Nucleus accumbens (tissue), 56 donors: ENCODE measurements around the gene SCAMP4.
A peak's percentile ranks its signal among the peaks of the same experiment; 100 is the strongest.
"Not testable (repeated sequence)": the region's sequence is repeated elsewhere in the genome, so short reads cannot be mapped to it uniquely, and the experiment has no call there.

ENCODE experiments used
- DNase-seq, 56 donors: peaks; one replicate each; lab custom pipeline; 2025; lab: John Stamatoyannopoulos, UW

SCAMP4 gene

DNA sequence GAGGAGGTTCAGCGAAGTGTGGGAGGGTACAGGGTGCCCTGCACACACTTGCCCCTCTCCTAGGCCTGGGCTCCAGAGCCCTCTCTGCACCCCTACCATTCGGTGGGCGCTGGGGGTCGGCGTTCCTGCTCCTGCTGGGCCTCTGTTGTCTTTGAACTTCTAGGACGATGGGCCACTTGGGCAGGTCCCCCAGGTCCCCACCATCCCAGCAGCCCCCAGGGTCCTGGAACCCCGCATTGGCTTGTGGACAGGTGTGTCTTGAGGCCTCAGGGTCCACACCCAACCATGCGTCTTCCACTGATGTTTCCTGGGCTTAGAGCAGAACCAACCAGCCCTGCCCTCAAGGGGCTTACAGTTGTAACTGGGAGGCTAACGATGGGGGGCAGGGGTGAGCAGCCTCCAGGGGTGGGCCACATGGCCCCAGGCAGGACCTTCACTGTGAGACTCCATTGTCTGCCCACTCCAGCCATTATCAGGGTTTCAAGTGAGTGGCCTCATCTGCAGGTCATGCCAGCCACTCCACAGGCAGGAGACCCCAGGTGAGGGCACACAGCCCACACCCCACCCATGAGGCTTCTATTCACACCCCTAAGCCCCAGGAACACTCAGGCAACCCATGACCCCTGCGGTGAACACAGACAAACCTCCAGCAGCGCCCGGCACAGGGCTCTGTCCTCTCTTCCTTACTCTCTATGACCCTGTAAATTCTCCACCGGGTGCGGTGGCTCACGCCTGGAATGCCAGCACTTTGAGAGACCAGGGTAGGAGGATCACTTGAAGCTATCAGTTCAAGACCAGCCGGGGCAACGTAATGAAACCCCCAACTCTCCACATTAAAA is 39.8 kb upstream of the SCAMP4 start:
- DNase-seq, result no peak

DNA sequence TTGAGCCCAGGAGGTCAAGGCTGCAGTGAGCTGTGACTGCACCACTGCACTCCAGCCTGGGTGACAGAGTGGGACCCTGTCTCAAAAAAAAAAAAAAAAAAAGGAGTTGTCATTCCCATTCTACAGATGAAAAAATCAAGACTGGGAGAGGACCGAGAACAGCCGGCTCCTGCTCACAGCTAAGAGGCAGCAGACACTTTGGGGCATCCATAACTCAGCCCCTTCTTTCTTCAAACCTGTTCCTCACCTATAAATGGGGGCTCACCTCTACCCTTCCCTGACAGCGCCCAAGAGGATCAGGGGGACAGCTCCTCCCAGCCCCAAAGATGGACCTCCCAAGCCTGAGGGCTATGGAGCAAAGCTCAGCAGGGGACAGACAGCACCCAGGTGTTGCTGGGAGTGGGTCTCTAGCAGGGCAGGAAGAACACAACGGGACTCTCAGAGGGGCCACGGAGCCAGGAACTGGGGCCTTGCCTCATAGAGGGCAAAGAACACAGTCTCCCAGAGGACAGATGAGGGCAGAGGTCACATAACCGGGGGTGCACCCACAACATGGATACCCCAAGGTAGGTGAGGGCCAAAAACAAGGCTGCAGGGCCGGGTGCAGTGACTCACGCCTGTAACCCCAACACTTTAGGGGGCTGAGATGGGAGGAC is 38.4 kb upstream of the SCAMP4 start:
- DNase-seq, result no peak

DNA sequence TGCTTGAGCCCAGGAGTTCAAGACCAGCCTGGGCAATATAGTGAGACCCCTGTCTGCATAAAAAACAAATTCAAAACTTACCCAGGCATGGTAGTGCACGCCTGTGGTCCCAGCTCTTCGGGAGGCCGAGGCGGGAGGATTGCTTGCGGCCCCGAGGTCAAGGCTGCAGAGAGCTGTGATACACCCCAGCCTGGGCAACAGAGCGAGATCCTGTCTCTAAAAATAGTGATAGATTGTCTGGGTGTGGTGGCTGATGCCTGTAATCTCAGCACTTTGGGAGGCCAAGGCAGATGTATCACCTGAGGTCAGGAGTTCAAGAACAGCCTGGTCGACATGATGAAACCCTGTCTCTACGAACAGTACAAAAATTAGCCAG is 37.9 kb upstream of the SCAMP4 start:
- DNase-seq, result no peak

DNA sequence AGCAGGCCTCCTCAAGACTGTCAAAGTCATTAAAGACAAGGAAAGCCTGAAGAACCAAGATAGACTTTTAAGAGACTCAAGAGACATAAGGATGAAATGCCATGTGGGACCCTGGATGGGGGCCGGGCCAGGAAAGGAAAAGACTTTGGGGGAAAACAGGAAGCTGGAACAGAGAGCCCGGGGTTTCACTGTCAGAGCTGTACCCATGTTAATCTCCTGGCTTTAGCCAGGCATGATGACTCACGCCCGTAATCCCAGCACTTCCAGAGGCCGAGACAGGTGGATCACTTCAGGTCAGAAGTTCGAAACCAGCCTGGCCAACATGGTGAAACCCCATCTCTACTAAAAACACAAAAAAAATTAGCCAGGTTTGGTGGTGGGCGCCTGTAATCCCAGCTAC is 36.2 kb upstream of the SCAMP4 start:
- no peak for DNase-seq

DNA sequence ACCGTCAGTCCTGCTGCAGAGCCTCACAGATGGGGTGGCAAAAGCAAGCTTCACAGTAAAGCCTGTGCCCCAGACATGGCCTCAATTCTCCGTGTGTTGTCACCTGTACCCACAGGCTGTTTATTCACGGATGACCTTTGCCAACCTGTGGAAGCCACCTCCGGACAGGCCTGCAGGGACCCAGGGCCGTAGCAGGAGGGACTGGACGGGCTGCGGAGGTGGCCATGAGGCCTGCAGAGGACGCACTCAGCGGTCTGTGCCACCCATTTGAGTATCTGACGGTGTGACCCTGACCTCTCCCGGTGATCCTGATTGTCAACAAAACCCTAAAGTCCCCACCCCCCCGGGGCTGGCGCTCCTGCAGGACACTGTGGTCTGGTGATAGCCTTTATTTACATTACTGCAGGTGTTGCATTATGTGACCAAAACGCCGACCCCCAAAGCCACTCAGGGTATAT is 34.0 kb upstream of the SCAMP4 start:
- no peak for DNase-seq

DNA sequence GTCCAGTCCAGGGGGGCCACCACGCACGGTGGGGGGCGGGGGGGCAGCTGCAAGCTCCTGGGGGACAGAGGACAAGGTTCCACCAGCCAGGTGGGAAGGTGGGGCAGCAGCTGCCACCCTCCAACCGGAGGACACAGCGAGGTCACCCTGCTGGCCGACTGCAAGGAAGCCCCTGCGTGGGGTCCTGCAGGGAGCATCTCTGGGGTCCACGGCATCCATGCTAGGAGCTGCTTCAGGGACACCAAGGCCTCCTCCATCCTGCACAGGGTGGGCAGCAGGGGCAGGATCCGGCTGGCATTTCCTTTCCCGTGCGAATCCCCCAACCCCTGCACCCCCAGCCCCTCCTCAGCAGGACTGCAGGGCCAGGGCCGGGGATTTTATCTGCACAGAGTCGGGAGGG is 33.6 kb upstream of the SCAMP4 start:
- DNase-seq, result no peak

DNA sequence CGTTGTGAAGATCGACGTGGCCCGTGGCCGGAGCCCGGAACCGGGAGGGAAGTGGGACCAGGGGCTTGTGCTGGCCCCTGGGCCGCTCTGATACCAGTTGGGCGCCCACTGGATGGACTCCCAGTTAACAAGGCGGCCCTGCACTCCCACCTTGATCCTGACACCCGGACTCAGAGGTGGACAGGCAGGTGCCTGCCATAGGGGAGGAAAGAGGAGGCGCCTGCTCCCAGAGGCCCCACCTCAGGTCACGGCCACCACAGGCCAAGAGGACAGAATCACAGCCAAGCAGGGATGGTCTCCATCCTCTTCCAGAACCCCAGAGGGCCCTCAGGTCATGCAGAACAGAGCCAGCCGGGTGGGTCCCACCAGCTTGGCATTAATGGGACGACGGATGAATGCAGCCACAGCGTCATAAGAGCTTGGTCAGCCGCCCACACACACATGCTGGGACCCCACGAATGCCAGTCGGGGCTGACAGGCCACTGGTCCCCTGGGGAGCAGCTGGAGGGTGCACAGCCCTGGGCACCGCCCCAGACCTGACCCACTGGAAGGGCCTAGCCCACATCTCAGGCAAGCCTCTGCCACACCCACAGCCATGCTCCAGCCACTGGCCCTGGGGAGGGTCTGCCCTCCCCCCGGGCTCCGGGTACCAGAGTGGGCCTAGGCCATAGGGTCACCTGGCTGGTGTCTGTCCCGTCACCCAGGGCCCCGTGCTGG is 32.2 kb upstream of the SCAMP4 start:
- no peak for DNase-seq

DNA sequence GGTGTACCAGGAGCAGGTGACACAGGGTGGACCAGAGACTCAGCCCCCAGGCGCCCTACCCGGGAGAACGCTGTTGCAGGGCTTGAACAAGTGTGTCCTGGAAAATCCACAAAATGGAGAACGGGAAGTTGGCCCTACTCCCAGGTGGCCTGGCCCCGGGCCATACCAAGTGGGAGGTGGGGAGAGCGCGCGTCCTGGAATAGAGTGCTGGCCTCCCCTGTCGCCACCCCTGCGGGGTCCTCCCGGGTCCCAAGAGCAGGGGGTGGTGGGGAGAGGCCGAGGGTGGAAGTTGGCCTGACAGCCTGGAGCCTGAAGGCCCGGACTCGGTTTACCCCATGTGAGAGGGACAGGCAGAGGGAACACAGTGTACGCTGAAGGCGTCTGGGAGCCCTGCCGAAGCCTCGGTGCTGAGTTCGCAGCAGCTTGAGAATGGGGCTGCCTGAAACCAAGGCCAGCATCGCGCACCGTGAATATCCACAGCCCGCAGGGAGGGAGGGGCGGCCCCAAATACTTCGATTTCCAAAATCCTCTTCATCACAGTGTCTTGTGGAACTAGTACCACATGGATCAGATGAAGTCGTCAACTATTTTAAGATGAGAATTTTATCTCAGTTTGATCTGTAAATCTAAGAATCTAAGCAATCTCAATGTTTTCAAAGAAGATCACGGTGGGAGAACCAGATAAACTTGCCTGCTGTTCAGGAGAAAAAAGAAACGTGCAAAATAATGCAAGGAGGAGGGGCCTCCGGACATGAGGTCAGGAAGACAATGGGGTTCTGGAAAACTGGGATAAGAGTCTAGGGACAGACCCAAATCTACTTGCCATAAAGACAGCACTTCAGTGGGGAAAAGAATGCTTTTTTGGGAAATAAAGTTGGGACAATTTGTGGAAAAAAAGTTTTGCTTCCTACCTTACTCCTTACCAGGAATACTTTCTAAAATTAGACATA is 31.4 kb upstream of the SCAMP4 start:
- peak in 29 of 56 donors; percentile 1 to 69 (median 49) for DNase-seq

DNA sequence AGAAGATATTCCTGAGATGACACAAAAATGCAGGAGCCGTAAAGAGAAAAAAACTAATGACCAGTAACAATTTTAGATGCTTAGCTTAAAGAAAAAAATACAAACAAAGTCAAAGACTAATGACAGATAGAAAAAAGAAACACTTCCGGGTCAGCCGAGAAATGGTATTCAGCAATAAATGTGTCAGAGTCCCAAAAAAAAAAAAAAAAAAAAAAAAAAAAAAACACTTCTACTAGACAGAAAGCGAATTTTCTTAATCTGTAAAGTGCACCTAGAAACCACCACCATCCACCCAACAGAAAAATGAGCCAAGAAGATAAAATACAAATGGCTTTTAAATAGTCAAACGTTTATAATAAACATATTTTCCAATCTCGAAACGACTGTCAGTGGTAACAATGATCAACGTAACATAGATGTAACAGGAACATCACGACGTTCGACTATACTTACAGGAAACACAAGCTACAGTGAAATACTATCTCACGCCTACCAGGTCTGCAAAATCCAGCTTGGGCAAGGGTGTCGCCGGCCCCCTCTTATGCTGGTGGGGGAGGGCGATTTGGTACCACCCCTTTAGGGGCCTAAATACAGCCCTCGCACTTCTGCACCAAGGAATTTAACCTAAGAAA is 30.5 kb upstream of the SCAMP4 start:
- no peak for DNase-seq

DNA sequence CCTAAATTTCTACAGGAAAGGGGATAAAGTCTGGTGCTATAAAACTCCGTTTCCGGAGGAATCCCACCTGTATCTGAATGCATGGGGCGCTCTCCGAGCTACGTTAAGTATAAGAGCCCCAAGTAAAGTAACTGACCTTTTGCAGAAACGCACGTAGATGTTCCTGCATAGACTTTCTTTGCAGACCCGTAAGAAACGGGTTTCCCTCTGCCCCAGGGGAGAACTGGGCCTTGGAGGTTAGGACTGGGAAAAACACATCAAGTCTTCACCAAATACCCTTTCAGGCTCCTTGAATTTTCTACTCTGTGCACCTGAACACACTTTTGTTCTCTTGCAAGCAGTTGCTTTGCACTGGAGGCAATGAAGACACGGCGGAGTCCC is 29.9 kb upstream of the SCAMP4 start:
- DNase-seq, result peak in 2 of 56 donors; percentile 28 to 46

DNA sequence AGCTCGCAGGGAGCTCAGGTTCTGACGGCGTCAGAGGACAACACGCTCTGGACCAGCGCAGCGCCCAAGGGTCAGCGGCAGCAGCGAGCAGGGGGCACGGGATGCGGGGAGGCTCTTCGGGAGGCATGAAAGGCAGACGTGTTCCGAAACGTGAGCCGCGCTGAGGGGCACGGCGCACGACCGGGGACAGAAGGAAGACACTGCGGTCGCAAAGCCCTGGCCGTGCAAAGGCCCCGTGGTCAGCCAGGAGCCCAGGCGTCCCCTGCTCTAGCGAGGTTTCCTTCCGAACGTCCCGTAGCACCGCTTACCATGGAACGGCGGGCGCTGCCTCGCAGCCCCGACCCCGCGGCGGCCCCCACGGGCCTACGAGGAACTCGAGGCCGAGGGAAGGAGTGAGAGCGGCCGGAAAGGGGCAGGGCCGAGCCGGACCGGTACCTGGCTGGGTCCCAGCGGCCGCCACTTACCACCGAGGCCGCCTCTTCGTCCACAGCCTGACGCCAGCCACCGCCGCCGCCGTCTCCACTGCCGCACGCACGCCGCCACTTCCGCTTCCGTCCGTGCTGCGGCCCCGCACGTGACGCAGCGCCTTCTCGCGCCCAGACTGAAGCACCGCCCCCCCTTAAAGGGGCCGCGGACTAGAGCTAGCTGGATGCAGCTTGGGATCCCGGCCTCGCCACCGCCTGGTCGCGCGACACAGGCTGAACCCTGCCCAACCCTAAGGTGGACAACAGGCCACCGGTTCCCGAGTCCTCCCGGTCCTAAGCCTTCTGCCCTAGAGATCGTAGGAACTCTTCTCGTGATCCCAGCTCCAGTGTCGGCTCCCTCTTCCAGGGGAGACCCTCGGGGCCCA is 29.3 kb upstream of the SCAMP4 start:
- peak in 55 of 56 donors; percentile 55 to 95 (median 87) for DNase-seq

DNA sequence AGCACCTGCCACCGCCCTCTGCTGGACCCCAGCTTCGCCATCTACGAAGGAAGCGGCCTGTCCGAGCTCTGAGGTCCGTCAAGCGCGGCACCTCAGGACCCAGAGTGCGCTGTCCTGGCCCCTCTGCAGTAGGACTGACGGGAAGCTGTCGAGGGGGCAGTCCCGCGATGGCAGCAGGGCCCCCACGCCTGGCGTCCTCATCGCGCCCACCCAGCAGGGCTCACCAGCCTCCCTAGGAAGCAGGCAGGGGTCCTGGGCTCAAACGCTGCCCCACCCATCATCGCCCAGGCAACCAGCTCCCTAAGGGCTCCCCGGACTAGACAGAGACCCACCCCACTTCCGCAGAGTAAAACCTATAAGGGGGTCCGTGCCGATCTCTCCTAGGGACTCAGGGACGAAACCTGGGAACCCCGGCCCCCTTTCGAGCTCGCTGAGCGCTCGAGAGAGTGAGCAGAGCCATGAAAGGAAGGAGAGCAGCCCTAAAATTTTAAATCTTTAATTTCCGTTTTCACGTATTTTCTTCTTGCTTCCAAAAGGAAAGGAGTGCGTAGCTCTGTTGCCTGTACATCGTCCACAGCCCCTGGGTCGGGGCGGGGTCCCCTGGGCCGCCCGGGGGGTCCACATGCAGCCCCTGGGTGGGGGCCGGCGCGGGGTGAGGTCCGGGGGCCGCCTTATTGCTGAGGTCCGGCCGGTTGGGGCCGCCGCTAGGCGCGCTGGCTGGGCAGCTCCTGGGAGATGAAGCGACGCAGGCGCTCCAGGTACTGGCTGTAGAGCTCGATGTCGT is 28.5 kb upstream of the SCAMP4 start:
- DNase-seq, result not testable (repeated sequence)

DNA sequence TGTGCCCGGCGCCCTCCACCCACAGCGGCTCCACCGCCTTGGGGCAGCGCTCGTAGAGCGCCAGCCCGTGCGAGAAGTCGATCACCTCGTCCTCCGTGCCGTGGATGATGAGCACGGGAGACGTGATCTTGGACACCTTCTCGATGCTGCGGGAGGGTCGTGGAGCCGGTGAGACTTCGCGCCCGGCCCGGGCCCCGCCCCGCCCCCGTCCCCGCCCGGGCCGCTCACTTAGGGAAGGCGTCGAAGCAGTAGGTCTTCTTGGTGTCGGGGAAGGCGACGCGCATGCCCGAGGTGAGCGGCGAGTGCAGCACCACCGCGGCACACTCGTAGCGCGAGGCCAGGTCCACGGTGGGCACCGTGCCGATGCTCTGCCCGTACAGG is 27.9 kb upstream of the SCAMP4 start:
- not testable (repeated sequence) for DNase-seq

DNA sequence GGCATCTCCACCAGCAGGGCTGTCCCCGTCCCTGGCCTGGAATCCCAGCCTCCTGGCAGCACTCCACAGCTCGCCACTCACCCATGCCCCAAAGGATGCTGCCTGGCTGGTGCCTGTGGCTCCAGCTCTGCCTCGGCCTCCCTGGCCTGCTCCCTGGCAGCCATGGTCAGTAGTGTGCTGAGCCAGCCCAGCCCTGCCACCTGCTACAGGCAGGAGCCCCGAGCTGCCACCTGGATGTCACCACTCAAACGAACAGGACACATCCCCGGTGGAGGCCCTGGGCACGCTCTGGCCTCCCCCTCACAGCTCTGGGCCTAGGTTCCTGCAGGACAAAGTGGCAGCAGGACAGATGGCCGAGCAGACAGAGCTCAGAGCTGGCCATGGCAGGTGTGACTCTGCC is 26.6 kb upstream of the SCAMP4 start:
- DNase-seq, result not testable (repeated sequence)

DNA sequence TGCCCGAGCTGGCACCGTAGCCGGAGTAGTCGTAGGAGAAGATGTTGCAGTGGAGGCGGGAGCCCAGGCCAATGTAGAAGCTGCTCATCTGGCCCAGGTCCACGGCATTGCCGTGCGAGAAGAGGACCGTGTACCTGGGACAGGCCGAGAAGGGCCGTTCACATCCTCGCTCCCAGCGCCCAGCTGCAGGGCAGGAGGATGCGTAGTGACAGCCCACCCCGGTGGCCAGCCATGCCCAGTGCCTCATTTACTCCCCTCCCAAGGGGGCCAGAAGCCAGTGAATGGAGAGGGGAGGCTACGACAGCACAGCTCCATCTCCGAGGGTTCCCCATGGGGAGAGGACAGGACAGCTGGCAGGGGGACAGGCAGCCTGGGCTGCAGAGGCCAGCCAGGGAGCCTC is 25.2 kb upstream of the SCAMP4 start:
- not testable (repeated sequence) for DNase-seq

DNA sequence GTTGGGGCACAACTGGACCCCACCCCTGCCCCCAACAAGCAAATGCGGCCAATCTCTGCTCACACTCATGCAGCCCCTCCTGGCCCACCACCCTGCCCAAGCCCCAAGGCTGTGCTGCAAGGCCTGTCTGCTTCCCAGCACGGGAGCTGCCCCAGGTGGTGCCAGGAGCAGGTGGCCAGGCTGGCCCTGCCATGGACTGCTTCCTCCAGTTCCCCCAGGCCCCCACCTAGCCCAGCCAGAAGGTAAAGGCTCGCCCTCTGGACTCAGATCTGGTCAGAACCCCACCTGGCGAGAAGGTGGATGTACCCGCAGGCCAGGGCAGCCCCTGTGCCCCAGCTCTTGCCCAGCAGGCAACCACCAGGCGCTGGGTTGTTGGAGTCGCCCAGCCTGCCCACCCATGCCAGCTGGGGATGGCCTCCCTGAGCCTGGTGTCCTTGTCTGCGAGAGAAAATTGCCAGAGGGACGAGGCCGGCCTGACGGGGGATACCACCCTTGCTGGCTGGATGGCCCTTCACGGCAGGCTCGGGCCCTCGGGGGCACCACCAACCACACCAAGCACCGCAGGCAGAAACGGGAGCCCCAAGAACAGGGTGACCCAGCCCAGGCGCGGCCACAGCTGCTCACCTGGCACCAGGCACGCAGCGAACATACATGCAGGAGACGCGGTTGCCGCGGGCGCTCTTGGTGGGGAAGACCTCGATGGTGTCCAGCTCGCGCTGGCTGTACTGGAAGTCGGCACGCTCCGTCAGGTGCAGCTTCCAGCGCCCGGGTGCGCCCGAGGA is 24.4 kb upstream of the SCAMP4 start:
- no peak for DNase-seq

DNA sequence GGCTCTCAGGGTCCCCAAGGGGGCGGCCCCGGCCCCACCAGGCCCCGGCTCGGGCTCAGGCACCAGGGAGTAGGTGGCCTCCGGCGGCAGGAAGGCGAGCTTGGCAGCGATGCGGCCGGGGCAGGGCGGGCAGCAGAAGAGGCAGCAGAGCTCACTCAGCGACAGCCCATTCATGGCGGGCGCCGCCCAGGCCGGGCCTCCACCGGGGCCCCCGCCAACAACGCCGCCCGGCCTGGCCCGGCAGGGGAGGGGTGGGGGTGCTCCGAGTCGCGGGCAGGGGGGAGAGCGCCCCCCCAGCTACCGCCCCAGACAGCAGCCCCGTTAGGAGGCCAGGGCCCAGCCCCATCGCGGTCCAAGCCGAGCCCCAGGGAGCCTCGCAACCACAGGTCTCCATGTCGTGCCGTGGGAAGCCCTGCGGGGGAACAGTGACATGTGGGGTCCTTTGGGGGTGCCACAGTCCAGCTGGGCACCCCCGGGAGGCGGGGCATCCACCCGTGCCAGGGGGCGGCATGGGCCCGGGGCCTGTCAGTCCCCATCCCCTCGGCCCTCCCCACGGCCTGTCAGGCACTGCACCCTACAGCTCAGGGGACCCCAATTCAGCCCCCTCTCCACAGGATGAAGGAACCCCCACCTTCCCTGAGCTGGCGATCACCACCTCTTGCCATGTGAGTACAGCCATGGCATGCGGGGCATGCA is 23.7 kb upstream of the SCAMP4 start:
- DNase-seq, result peak in 9 of 56 donors; percentile 7 to 57 (median 23)
